GM11168 (cell line): ENCODE measurements around the gene FSTL5.

Experiments
- in situ Hi-C: fragments of 300-500 bp; cut with MboI; formaldehyde crosslinking; loops from one replicate; pipeline ENCODE4 v1.12.0; 2022; ENCODE audit warnings: low sequenced_read_pairs; ENCODE audit not compliant: unreplicated experiment

The FSTL5 gene

GRCh38 chr4:161629694-161630441 is 533.9 kb downstream of the FSTL5 start:
- in situ Hi-C loops = no loop called here

GRCh38 chr4:161604516-161605300 is 559.1 kb downstream of the FSTL5 start:
- in situ Hi-C loops = no loop called here

GRCh38 chr4:161601011-161601410 is 562.8 kb downstream of the FSTL5 start:
- in situ Hi-C loops = no loop called here

- in situ Hi-C loops = no loop called here
Observed at GRCh38 chr4:161595230-161595771, 568.5 kb downstream of the FSTL5 start.

- in situ Hi-C loops = no loop called here
Observed at GRCh38 chr4:161585011-161585410, 578.8 kb downstream of the FSTL5 start.

- in situ Hi-C loops = no loop called here
Observed at GRCh38 chr4:161583549-161583948, 580.3 kb downstream of the FSTL5 start.

GRCh38 chr4:161581262-161582230 is 582.3 kb downstream of the FSTL5 start:
- in situ Hi-C loops = no loop called here

GRCh38 chr4:161577579-161578301 is 586.1 kb downstream of the FSTL5 start:
- in situ Hi-C loops = no loop called here

- in situ Hi-C loops = no loop called here
Observed at GRCh38 chr4:161573836-161574235, 590.0 kb downstream of the FSTL5 start.

GRCh38 chr4:161564230-161564834 is 599.5 kb downstream of the FSTL5 start:
- in situ Hi-C loops = no loop called here

GRCh38 chr4:161555689-161556660 is 607.8 kb downstream of the FSTL5 start:
- in situ Hi-C loops = no loop called here

- in situ Hi-C loops = no loop called here
Observed at GRCh38 chr4:161554372-161554990, 609.3 kb downstream of the FSTL5 start.

- in situ Hi-C loops = no loop called here
Observed at GRCh38 chr4:161546902-161547301, 616.9 kb downstream of the FSTL5 start.

- in situ Hi-C loops = no loop called here
Observed at GRCh38 chr4:161540265-161540664, 623.5 kb downstream of the FSTL5 start.

GRCh38 chr4:161538941-161539340 is 624.9 kb downstream of the FSTL5 start:
- in situ Hi-C loops = no loop called here

- in situ Hi-C loops = no loop called here
Observed at GRCh38 chr4:161530710-161531109, 633.1 kb downstream of the FSTL5 start.

- in situ Hi-C loops = no loop called here
Observed at GRCh38 chr4:161525121-161525520, 638.7 kb downstream of the FSTL5 start.

GRCh38 chr4:161522031-161522430 is 641.8 kb downstream of the FSTL5 start:
- in situ Hi-C loops = no loop called here
